Central memory CD8-positive, alpha-beta T cell (primary cell): Measurements from ENCODE around the gene ST7L.

Experiments used
- ATAC-seq: fragments of 150-1000 bp; cut with Tn5 transposase; replicated peaks from 2 replicates; pipeline ENCODE4 v1.10.0; 2022; ENCODE audit warnings: mild to moderate bottlenecking, moderate FRiP score, moderate number of reproducible peaks; ENCODE audit not compliant: poor library complexity, severe bottlenecking; ENCODE audit errors: extremely low read depth
- DNase-seq, 2 donors: peaks; one replicate each; pipeline ENCODE4 v3.0.0; 2021; ENCODE audit warnings: low spot score in 2 of 2
- H3K27ac Mint-ChIP-seq: one replicate; pipeline ENCODE4 v1.8.0; 2022; ENCODE audit warnings: low read depth, mild to moderate bottlenecking, moderate library complexity, mixed read lengths
- H3K27me3 Mint-ChIP-seq: one replicate; pipeline ENCODE4 v1.8.0; 2022; ENCODE audit warnings: mixed read lengths
- H3K36me3 Mint-ChIP-seq: one replicate; pipeline ENCODE4 v1.8.0; 2022; ENCODE audit warnings: mild to moderate bottlenecking, moderate library complexity, mixed read lengths; ENCODE audit not compliant: insufficient read depth
- H3K4me1 Mint-ChIP-seq: one replicate; pipeline ENCODE4 v1.8.0; 2022; ENCODE audit warnings: mixed read lengths
- H3K4me3 Mint-ChIP-seq: one replicate; pipeline ENCODE4 v1.8.0; 2022; ENCODE audit warnings: mild to moderate bottlenecking, moderate library complexity, mixed read lengths
- H3K9me3 Mint-ChIP-seq: one replicate; pipeline ENCODE4 v1.8.0; 2022; ENCODE audit warnings: mixed read lengths

Gene ST7L

GRCh38 chr1:112506731-112507130 is 112.2 kb downstream of the ST7L start:
- Mint-ChIP-seq H3K36me3 (peaks cover 2% of the 10 kb centered on the region), H3K4me3 (peak overlapping the region; percentile 84), H3K27me3 (peaks cover 43% of the 10 kb centered on the region), H3K9me3 (no peaks in the 10 kb centered on the region), H3K27ac (no peak overlapping the region), H3K4me1 (peaks cover 7% of the 10 kb centered on the region)
- ATAC-seq, result no peak
- DNase-seq, result no peak

- Mint-ChIP-seq H3K9me3 (no peaks in the 10 kb centered on the region), H3K4me1 (peaks cover 7% of the 10 kb centered on the region), H3K27me3 (peaks cover 48% of the 10 kb centered on the region), H3K27ac (no peak overlapping the region), H3K36me3 (peaks cover 2% of the 10 kb centered on the region), H3K4me3 (no peak overlapping the region)
- no peak for DNase-seq
- no peak for ATAC-seq
These were observed 112.6 kb downstream of the ST7L start for GRCh38 chr1:112506306-112506705.

GRCh38 chr1:112505878-112506277 is 113.1 kb downstream of the ST7L start:
- Mint-ChIP-seq H3K4me3 (no peak overlapping the region), H3K36me3 (peaks cover 2% of the 10 kb centered on the region), H3K27me3 (peaks cover 52% of the 10 kb centered on the region), H3K9me3 (no peaks in the 10 kb centered on the region), H3K27ac (no peak overlapping the region), H3K4me1 (peaks cover 7% of the 10 kb centered on the region)
- ATAC-seq, result no peak
- no peak for DNase-seq

- H3K9me3 Mint-ChIP-seq, result no peaks in the 10 kb centered on the region
- ATAC-seq, result no peak
- H3K4me3 Mint-ChIP-seq, result no peak overlapping the region
These were observed 113.5 kb downstream of the ST7L start for GRCh38 chr1:112505400-112505785.

GRCh38 chr1:112504661-112505399 is 114.1 kb downstream of the ST7L start:
- Mint-ChIP-seq H3K36me3 (peaks cover 2% of the 10 kb centered on the region), H3K9me3 (no peaks in the 10 kb centered on the region), H3K27ac (no peak overlapping the region), H3K27me3 (peaks cover 58% of the 10 kb centered on the region), H3K4me1 (peaks cover 7% of the 10 kb centered on the region), H3K4me3 (no peak overlapping the region)
- ATAC-seq, result no peak
- DNase-seq, result no peak

More at GRCh38 chr1:112505400-112505785, 113.5 kb downstream of the ST7L start:
- DNase-seq, result no peak
- no peak overlapping the region for H3K27ac Mint-ChIP-seq
- peaks cover 7% of the 10 kb centered on the region for H3K4me1 Mint-ChIP-seq
- H3K36me3 Mint-ChIP-seq, result peaks cover 2% of the 10 kb centered on the region
- H3K27me3 Mint-ChIP-seq, result peaks cover 54% of the 10 kb centered on the region

- Mint-ChIP-seq H3K36me3 (peaks cover 2% of the 10 kb centered on the region), H3K4me1 (peaks cover 7% of the 10 kb centered on the region), H3K27ac (no peak overlapping the region), H3K9me3 (no peaks in the 10 kb centered on the region), H3K4me3 (no peak overlapping the region), H3K27me3 (peaks cover 65% of the 10 kb centered on the region)
- DNase-seq, result no peak
- ATAC-seq, result no peak
These were observed 114.8 kb downstream of the ST7L start for GRCh38 chr1:112504001-112504660.

- H3K36me3 Mint-ChIP-seq, result no peaks in the 10 kb centered on the region
- H3K27ac Mint-ChIP-seq, result no peak overlapping the region
- H3K4me1 Mint-ChIP-seq, result peaks cover 7% of the 10 kb centered on the region
- peak overlapping the region; percentile 68 for H3K4me3 Mint-ChIP-seq
- ATAC-seq (no peak), DNase-seq (no peak)
- H3K9me3 Mint-ChIP-seq, result no peaks in the 10 kb centered on the region
- peaks cover 78% of the 10 kb centered on the region for H3K27me3 Mint-ChIP-seq
These were observed 116.1 kb downstream of the ST7L start for GRCh38 chr1:112502826-112503225.

- peak overlapping the region; percentile 68 for H3K4me3 Mint-ChIP-seq
- H3K27me3 Mint-ChIP-seq, result peaks cover 83% of the 10 kb centered on the region
- peaks cover 3% of the 10 kb centered on the region for H3K4me1 Mint-ChIP-seq
- DNase-seq (peak in 1 of 2 donors; percentile 34), ATAC-seq (peak; percentile 69)
- H3K36me3 Mint-ChIP-seq, result no peaks in the 10 kb centered on the region
- no peaks in the 10 kb centered on the region for H3K9me3 Mint-ChIP-seq
- no peak overlapping the region for H3K27ac Mint-ChIP-seq
These were observed 116.9 kb downstream of the ST7L start for GRCh38 chr1:112501810-112502641.

GRCh38 chr1:112496290-112496689 is 122.7 kb downstream of the ST7L start:
- Mint-ChIP-seq H3K36me3 (no peaks in the 10 kb centered on the region), H3K27me3 (peaks cover 70% of the 10 kb centered on the region), H3K9me3 (no peaks in the 10 kb centered on the region), H3K4me3 (no peak overlapping the region), H3K27ac (no peak overlapping the region), H3K4me1 (peaks cover 8% of the 10 kb centered on the region)
- ATAC-seq, result no peak
- no peak for DNase-seq

- H3K36me3 Mint-ChIP-seq, result no peaks in the 10 kb centered on the region
- peaks cover 8% of the 10 kb centered on the region for H3K4me1 Mint-ChIP-seq
- DNase-seq (no peak), ATAC-seq (no peak)
- no peaks in the 10 kb centered on the region for H3K9me3 Mint-ChIP-seq
- no peak overlapping the region for H3K27ac Mint-ChIP-seq
- peak overlapping the region; percentile 45 for H3K4me3 Mint-ChIP-seq
- H3K27me3 Mint-ChIP-seq, result peaks cover 71% of the 10 kb centered on the region
These were observed 125.6 kb downstream of the ST7L start for GRCh38 chr1:112493351-112493750.

GRCh38 chr1:112492076-112492475 is 126.9 kb downstream of the ST7L start:
- Mint-ChIP-seq H3K27me3 (peaks cover 58% of the 10 kb centered on the region), H3K4me3 (no peak overlapping the region), H3K9me3 (no peaks in the 10 kb centered on the region), H3K27ac (no peak overlapping the region), H3K4me1 (peaks cover 8% of the 10 kb centered on the region), H3K36me3 (no peaks in the 10 kb centered on the region)
- ATAC-seq (no peak), DNase-seq (no peak)

GRCh38 chr1:112488141-112488540 is 130.8 kb downstream of the ST7L start:
- Mint-ChIP-seq H3K36me3 (no peaks in the 10 kb centered on the region), H3K9me3 (no peaks in the 10 kb centered on the region), H3K4me1 (peaks cover under 1% of the 10 kb centered on the region), H3K27ac (no peak overlapping the region), H3K4me3 (no peak overlapping the region), H3K27me3 (peaks cover 37% of the 10 kb centered on the region)
- DNase-seq (no peak), ATAC-seq (no peak)
